ENCODE measurements around the gene DNAH10.
"Not testable (repeated sequence)": the region's sequence is repeated elsewhere in the genome, so short reads cannot be mapped to it uniquely, and the experiment has no call there.

DNAH10 gene

GRCh38 chr12:123903301-123904065, 141.4 kb downstream of the DNAH10 start:
- H3K4me3 Mint-ChIP-seq: no peak overlapping the region
- H3K27ac Mint-ChIP-seq: no peak overlapping the region
- peaks cover 3% of the 10 kb centered on the region for H3K36me3 Mint-ChIP-seq (ENCODE audit: insufficient read depth)
- ATAC-seq (replicated peaks) (no peak), DNase-seq (no peak)
- peaks cover 6 to 11% of the 10 kb centered on the region in 2 donors for H3K4me1 Mint-ChIP-seq (ENCODE audit: low read depth in 2 of 2)
- H3K9me3 Mint-ChIP-seq: no peaks in the 10 kb centered on the region
- H3K27me3 Mint-ChIP-seq: peaks cover 38 to 65% of the 10 kb centered on the region in 2 donors

- DNase-seq (peak; percentile 57 to 68 (median 66)), ATAC-seq (replicated peaks) (peak; percentile 66)
- no peak overlapping the region for H3K4me3 Mint-ChIP-seq
- H3K27me3 Mint-ChIP-seq: peaks cover 25 to 46% of the 10 kb centered on the region in 2 donors
- H3K36me3 Mint-ChIP-seq (ENCODE audit: insufficient read depth): peaks cover 3% of the 10 kb centered on the region
- H3K27ac Mint-ChIP-seq: no peak overlapping the region
- H3K9me3 Mint-ChIP-seq: no peaks in the 10 kb centered on the region
- H3K4me1 Mint-ChIP-seq (ENCODE audit: low read depth in 2 of 2): peaks cover 6 to 11% of the 10 kb centered on the region in 2 donors
Observed at GRCh38 chr12:123905319-123905925, 143.3 kb downstream of the DNAH10 start.

- Mint-ChIP-seq H3K36me3 (ENCODE audit: insufficient read depth) (peaks cover 3% of the 10 kb centered on the region), H3K27me3 (peaks cover 15 to 32% of the 10 kb centered on the region in 2 donors), H3K4me1 (ENCODE audit: low read depth in 2 of 2) (peaks cover 5 to 6% of the 10 kb centered on the region in 2 donors), H3K4me3 (no peak overlapping the region), H3K9me3 (no peaks in the 10 kb centered on the region), H3K27ac (no peak overlapping the region)
- DNase-seq (no peak), ATAC-seq (replicated peaks) (no peak)
Observed at GRCh38 chr12:123906711-123907420, 144.8 kb downstream of the DNAH10 start.

GRCh38 chr12:123907726-123908476, 145.8 kb downstream of the DNAH10 start:
- H3K27me3 Mint-ChIP-seq: peaks cover 5 to 21% of the 10 kb centered on the region in 2 donors
- peaks cover 5% of the 10 kb centered on the region for H3K36me3 Mint-ChIP-seq (ENCODE audit: insufficient read depth)
- peak overlapping the region in 1 of 2 donors; percentile 3 for H3K27ac Mint-ChIP-seq
- no peak for ATAC-seq (replicated peaks)
- H3K9me3 Mint-ChIP-seq: no peaks in the 10 kb centered on the region
- no peak for DNase-seq
- H3K4me1 Mint-ChIP-seq (ENCODE audit: low read depth in 2 of 2): peaks cover 5 to 6% of the 10 kb centered on the region in 2 donors
- no peak overlapping the region for H3K4me3 Mint-ChIP-seq

DNA sequence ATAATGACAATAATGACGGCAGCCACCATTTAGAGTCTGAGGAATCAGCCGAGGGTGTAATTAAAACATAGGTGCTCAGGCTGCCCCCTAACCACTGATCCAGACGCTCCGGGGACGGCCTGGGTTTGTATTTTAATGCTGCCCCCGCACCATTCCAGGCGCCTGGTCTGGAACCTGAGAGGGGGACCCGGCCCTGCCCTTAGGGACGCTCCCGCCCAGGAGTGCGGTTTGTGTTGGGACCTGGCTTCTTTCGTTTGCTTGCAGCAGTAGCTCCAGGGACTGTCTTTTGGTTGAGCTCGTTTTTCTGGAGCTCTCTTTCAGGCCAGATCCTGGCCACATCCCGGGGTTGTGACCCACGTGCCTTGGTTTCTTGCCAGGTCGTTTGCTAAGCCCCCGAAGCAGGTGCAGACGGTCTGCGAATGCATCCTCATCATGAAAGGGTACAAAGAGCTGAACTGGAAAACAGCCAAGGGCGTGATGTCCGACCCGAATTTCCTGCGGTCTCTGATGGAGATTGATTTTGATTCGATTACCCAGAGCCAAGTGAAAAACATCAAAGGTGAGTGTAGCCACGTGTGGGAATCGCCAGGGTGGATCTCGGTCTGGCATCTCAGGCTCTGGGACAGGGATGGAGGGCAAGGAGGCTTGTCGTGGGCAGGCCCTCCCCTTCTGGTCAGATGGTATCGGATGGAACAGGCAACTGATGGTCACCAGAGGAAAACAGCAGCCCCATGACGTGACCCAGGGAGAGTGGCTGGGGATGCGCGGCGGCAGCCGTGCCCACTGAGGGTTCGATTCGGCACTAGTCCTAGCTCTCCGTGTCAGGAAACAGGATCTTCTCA, 147.0 kb downstream of the DNAH10 start:
- Mint-ChIP-seq H3K4me3 (no peak overlapping the region), H3K4me1 (ENCODE audit: low read depth in 2 of 2) (peaks cover 5 to 6% of the 10 kb centered on the region in 2 donors), H3K9me3 (no peaks in the 10 kb centered on the region), H3K36me3 (ENCODE audit: insufficient read depth) (peaks cover 4% of the 10 kb centered on the region), H3K27ac (no peak overlapping the region), H3K27me3 (peaks cover 5 to 13% of the 10 kb centered on the region in 2 donors)
- DNase-seq (no peak), ATAC-seq (replicated peaks) (no peak)

GRCh38 chr12:123910057-123910456, 148.0 kb downstream of the DNAH10 start:
- DNase-seq (no peak), ATAC-seq (replicated peaks) (peak; percentile 14)
- H3K36me3 Mint-ChIP-seq (ENCODE audit: insufficient read depth): peaks cover 2% of the 10 kb centered on the region
- H3K27me3 Mint-ChIP-seq: peaks cover 2 to 7% of the 10 kb centered on the region in 2 donors
- H3K4me3 Mint-ChIP-seq: no peak overlapping the region
- H3K4me1 Mint-ChIP-seq (ENCODE audit: low read depth in 2 of 2): peaks cover 5 to 6% of the 10 kb centered on the region in 2 donors
- H3K27ac Mint-ChIP-seq: peak overlapping the region; percentile 46 to 86
- H3K9me3 Mint-ChIP-seq: no peaks in the 10 kb centered on the region

DNA sequence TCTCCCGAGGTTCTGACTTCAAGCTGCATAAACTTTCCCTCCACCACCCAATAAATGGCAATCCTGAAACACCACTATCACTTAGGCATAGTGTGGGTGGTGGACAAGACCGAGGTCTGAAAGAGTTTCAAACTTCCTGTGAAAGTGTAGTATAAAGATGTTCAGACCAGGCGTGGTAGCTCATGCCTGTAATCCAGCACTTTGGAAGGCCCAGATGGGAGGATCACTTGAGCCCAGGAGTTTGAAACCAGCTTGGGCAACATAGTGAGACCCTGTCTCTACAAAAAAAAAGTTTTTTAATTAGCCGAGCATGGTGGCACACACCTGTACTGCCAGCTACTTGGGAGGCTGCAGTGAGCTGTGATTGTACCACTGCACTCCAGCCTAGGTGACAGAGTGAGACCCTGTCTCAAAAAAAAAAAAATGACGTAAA, 148.7 kb downstream of the DNAH10 start:
- H3K4me3 Mint-ChIP-seq: peak overlapping the region in 1 of 2 donors; percentile 23
- H3K9me3 Mint-ChIP-seq: no peaks in the 10 kb centered on the region
- H3K27ac Mint-ChIP-seq: peak overlapping the region; percentile 86 to 87
- peaks cover 0 to 10% of the 10 kb centered on the region in 2 donors for H3K27me3 Mint-ChIP-seq
- peaks cover 2% of the 10 kb centered on the region for H3K36me3 Mint-ChIP-seq (ENCODE audit: insufficient read depth)
- no peak for DNase-seq
- H3K4me1 Mint-ChIP-seq (ENCODE audit: low read depth in 2 of 2): peaks cover 0 to 3% of the 10 kb centered on the region in 2 donors
- peak; percentile 56 for ATAC-seq (replicated peaks)

GRCh38 chr12:123911672-123912409, 149.7 kb downstream of the DNAH10 start:
- H3K9me3 Mint-ChIP-seq: not testable (repeated sequence)

GRCh38 chr12:123912415-123913380, 150.6 kb downstream of the DNAH10 start:
- no peak overlapping the region for H3K27ac Mint-ChIP-seq
- DNase-seq (no peak), ATAC-seq (replicated peaks) (no peak)
- no peaks in the 10 kb centered on the region for H3K9me3 Mint-ChIP-seq
- H3K27me3 Mint-ChIP-seq: peaks cover 0 to 19% of the 10 kb centered on the region in 2 donors
- H3K36me3 Mint-ChIP-seq (ENCODE audit: insufficient read depth): peaks cover 2% of the 10 kb centered on the region
- H3K4me1 Mint-ChIP-seq (ENCODE audit: low read depth in 2 of 2): peaks cover 10 to 12% of the 10 kb centered on the region in 2 donors
- H3K4me3 Mint-ChIP-seq: no peak overlapping the region

More at GRCh38 chr12:123911672-123912409, 149.7 kb downstream of the DNAH10 start:
- not testable (repeated sequence) for H3K36me3 Mint-ChIP-seq (ENCODE audit: insufficient read depth); H3K27ac Mint-ChIP-seq; H3K4me1 Mint-ChIP-seq (ENCODE audit: low read depth in 2 of 2); H3K4me3 Mint-ChIP-seq; ATAC-seq (replicated peaks); DNase-seq
- H3K27me3 Mint-ChIP-seq: peaks cover 0 to 19% of the 10 kb centered on the region in 2 donors

- Mint-ChIP-seq H3K27me3 (peaks cover 0 to 36% of the 10 kb centered on the region in 2 donors), H3K4me1 (ENCODE audit: low read depth in 2 of 2) (peaks cover 10 to 12% of the 10 kb centered on the region in 2 donors), H3K4me3 (no peak overlapping the region), H3K27ac (no peak overlapping the region), H3K9me3 (no peaks in the 10 kb centered on the region), H3K36me3 (ENCODE audit: insufficient read depth) (peaks cover 2% of the 10 kb centered on the region)
- ATAC-seq (replicated peaks) (no peak), DNase-seq (no peak)
Observed at GRCh38 chr12:123914726-123915333, 152.7 kb downstream of the DNAH10 start.

DNA sequence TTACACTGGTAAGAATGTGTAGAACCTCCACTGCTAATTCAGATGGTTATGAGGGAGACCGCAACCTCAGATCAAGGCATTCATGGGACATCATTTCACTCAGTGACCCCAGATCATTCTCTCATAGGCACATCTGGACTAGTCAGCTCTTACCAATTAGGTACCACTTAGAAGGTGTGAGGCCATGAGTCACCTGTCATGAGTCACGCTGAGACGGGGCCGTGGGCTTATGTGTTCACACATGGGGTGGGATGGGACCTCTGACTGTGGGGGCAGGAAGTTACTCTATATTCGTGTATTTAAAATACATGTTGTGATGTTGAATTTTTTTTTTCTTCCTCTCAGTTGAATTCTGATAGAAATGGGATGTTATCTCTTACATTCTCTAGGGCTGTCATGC, 154.6 kb downstream of the DNAH10 start:
- Mint-ChIP-seq H3K36me3 (ENCODE audit: insufficient read depth) (peaks cover 2% of the 10 kb centered on the region), H3K9me3 (no peaks in the 10 kb centered on the region), H3K4me1 (ENCODE audit: low read depth in 2 of 2) (peaks cover 10% of the 10 kb centered on the region in 2 donors), H3K27ac (peak overlapping the region; percentile 64 to 79), H3K27me3 (peaks cover 0 to 39% of the 10 kb centered on the region in 2 donors), H3K4me3 (no peak overlapping the region)
- ATAC-seq (replicated peaks) (peak; percentile 95), DNase-seq (peak in 2 of 3 experiments; percentile 33 to 39)

Measured in effector memory CD8-positive, alpha-beta T cell (primary cell).